ENCODE measurements around the gene SLC39A11.
"Not testable (repeated sequence)": the region's sequence is repeated elsewhere in the genome, so short reads cannot be mapped to it uniquely, and the experiment has no call there.

SLC39A11 gene

GRCh38 chr17:72900654-72900971, 191.9 kb downstream of the SLC39A11 start:
- no peak overlapping the region for H3K27ac Mint-ChIP-seq
- TF ChIP-seq CTCF (IDR thresholded peaks at IDR 0.05) = no peak
- H3K36me3 Mint-ChIP-seq (ENCODE audit: low read depth) = peaks cover 5% of the 10 kb centered on the region
- H3K4me1 Mint-ChIP-seq = peaks cover 44% of the 10 kb centered on the region
- DNase-seq = no peak
- no peak overlapping the region for H3K4me3 Mint-ChIP-seq
- H3K27me3 Mint-ChIP-seq (ENCODE audit: low read depth, poor library complexity) = peaks cover 7% of the 10 kb centered on the region
- H3K9me3 Mint-ChIP-seq = peaks cover 4% of the 10 kb centered on the region

GRCh38 chr17:72898725-72899124, 193.8 kb downstream of the SLC39A11 start:
- Mint-ChIP-seq H3K36me3 (ENCODE audit: low read depth) (peaks cover 5% of the 10 kb centered on the region), H3K27me3 (ENCODE audit: low read depth, poor library complexity) (peaks cover 9% of the 10 kb centered on the region), H3K4me1 (peaks cover 41% of the 10 kb centered on the region), H3K27ac (no peak overlapping the region), H3K9me3 (peaks cover 4% of the 10 kb centered on the region), H3K4me3 (no peak overlapping the region)
- DNase-seq = no peak
- TF ChIP-seq CTCF (IDR thresholded peaks at IDR 0.05) = no peak

GRCh38 chr17:72896288-72896687, 196.2 kb downstream of the SLC39A11 start:
- not testable (repeated sequence) for DNase-seq; H3K27ac Mint-ChIP-seq; H3K36me3 Mint-ChIP-seq (ENCODE audit: low read depth); H3K9me3 Mint-ChIP-seq; H3K4me3 Mint-ChIP-seq; H3K27me3 Mint-ChIP-seq (ENCODE audit: low read depth, poor library complexity)
- peaks cover 35% of the 10 kb centered on the region for H3K4me1 Mint-ChIP-seq

- H3K4me1 Mint-ChIP-seq = peaks cover 4% of the 10 kb centered on the region
- no peak for DNase-seq
- no peaks in the 10 kb centered on the region for H3K36me3 Mint-ChIP-seq (ENCODE audit: low read depth)
- no peak overlapping the region for H3K27ac Mint-ChIP-seq
- no peak overlapping the region for H3K4me3 Mint-ChIP-seq
- H3K27me3 Mint-ChIP-seq (ENCODE audit: low read depth, poor library complexity) = peaks cover 5% of the 10 kb centered on the region
- no peaks in the 10 kb centered on the region for H3K9me3 Mint-ChIP-seq
- no peak for TF ChIP-seq CTCF (IDR thresholded peaks at IDR 0.05)
These were observed 200.9 kb downstream of the SLC39A11 start for GRCh38 chr17:72891627-72892026.

- no peak for DNase-seq
- peaks cover 6% of the 10 kb centered on the region for H3K27me3 Mint-ChIP-seq (ENCODE audit: low read depth, poor library complexity)
- no peak for TF ChIP-seq CTCF (IDR thresholded peaks at IDR 0.05)
- no peaks in the 10 kb centered on the region for H3K9me3 Mint-ChIP-seq
- no peak overlapping the region for H3K27ac Mint-ChIP-seq
- H3K36me3 Mint-ChIP-seq (ENCODE audit: low read depth) = no peaks in the 10 kb centered on the region
- H3K4me1 Mint-ChIP-seq = peaks cover 4% of the 10 kb centered on the region
- no peak overlapping the region for H3K4me3 Mint-ChIP-seq
These were observed 201.8 kb downstream of the SLC39A11 start for GRCh38 chr17:72890711-72891110.

- peaks cover 3% of the 10 kb centered on the region for H3K4me1 Mint-ChIP-seq
- H3K36me3 Mint-ChIP-seq (ENCODE audit: low read depth) = no peaks in the 10 kb centered on the region
- no peak overlapping the region for H3K4me3 Mint-ChIP-seq
- no peak overlapping the region for H3K27ac Mint-ChIP-seq
- H3K9me3 Mint-ChIP-seq = no peaks in the 10 kb centered on the region
- DNase-seq = no peak
- H3K27me3 Mint-ChIP-seq (ENCODE audit: low read depth, poor library complexity) = peaks cover 7% of the 10 kb centered on the region
- TF ChIP-seq CTCF (IDR thresholded peaks at IDR 0.05) = no peak
These were observed 204.6 kb downstream of the SLC39A11 start for GRCh38 chr17:72887917-72888316.
